HTERT RPE-1 (cell line): ENCODE results near the gene RXFP1.
"Not testable (repeated sequence)": the region's sequence is repeated elsewhere in the genome, so short reads cannot be mapped to it uniquely, and the experiment has no call there.

Experiments used
- in situ Hi-C: fragments of 300-500 bp; cut with MboI; formaldehyde crosslinking; loops from 4 replicates; pipeline ENCODE4 v1.14.3; 2020; ENCODE audit warnings: low sequenced_read_pairs

The RXFP1 gene

DNA sequence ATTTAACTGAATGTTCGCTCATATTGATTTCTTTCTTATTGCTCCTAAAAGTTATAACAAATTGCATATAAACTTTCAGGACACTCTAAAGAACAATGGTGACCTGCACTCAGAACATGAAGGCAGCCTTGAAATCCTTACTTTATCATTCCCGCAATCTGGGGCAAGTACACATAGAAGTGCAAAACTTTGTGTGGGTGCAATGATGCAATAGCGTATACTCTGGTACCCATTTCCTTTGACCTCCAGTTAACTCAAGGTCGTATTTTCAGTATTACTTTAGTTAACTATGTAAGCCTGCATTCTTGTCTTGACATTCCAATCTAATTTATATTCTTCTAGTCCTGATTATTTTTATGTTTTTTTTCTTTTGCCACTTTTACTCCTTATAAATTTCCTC, 85.3 kb downstream of the RXFP1 start:
- in situ Hi-C loops, result no loop called here

DNA sequence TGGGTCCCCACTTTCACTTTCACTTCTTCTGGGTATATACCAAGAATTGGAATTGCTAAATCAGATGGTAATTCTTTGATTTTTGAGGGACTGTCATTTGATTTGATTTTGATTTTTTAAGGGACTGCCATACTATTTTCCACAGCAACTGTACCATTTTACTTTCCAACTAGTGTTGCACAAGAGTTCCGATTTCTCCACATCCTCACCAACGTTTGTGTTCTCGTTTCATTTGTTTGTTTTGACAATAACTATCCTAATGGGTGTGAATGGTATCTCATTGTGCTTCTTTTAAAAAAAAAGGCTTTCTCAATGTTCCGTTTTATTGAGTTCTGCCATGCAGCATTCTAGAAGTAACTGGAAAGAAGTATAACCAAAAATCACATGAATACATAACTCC, 87.4 kb downstream of the RXFP1 start:
- in situ Hi-C loops, result no loop called here

DNA sequence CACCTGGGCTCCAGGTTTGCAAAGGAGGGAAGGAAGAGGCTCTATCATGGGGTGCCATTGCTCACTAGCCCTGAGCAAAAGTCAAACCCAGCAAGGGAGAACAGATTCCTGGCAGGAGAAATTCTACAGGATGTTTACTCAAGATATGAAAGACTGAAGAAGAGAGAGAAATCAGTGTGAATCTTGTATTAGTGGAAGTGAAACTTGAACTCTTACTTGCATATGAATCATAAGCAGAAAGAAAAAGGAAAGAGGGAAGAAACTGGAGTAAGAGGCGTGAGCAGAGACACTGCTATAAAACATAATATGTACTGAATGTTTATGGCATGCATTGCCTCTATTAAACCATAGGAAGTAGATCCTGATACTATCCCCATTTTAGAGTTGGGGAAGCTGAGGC, 89.1 kb downstream of the RXFP1 start:
- in situ Hi-C loops, result no loop called here

DNA sequence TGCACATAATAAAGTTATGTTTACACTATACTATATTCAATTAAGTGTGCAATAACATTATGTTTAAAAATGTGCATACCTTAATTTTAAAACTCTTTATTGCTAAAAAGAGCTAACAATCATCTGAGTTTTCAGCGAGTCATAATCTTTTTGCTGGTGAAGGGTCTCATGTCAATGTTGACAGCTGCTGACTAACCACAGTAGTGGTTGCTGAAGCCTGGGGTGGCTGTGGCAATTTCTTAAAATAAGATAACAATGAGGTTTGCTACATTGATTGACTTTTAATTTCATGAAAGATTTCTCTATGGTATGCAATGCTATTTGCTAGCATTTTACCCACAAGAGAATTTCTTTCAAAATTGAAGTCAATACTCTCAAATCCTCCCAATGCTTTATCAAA, 91.4 kb downstream of the RXFP1 start:
- in situ Hi-C loops, result no loop called here

DNA sequence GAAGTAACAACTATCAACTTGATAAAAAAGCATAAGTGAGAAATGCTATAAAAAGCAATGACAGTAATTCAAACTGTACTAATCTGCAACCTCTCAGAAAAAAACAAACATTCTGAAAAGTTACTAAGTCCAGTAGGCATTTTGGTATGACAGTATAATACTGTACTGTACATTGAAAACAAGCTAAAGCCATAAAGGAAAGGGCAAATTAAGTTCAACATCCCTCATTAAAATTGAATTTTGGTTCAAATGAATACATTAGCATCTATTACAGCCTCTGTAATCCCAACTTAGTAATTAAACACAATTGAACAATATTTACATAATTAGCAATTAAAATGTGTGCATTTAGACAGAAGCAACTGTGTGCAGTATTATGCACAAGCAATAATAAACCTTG, 96.3 kb downstream of the RXFP1 start:
- in situ Hi-C loops, result no loop called here

DNA sequence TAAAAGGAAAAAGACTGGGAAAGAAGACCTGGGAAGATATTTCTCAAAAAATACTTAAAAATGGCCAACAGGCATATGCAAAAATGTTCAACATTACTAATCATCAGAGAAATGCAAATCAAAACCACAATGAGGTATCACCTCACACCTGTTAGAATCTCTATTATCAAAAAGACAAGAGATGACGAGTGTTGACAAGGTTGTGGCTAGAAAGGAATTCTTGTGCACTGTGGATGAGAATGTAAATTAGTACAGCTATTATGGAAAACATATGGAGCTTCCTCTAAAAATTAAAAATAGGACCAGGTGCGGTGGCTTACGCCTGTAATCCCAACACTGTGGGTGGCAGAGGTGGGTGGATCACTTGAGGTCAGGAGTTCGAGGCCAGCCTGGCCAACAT, 100.0 kb downstream of the RXFP1 start:
- in situ Hi-C loops, result no loop called here

DNA sequence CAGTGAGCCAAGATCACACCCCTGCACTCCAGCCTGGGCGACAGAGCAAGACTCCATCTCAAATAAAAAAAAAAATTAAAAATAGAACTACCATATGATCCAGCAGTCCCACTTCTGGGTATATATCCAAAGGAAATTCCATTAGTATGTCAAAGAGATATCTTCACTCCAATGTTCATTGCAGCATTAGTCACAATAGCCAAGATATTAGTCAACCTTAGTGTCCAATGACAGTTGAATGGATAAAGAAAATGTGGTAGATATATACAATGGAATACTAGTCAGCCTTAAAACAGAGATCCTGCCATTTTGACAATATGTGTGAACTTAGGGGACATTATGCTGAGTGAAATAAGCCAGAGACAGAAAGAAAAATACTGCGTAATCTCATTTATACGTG, 100.6 kb downstream of the RXFP1 start:
- in situ Hi-C loops, result no loop called here

DNA sequence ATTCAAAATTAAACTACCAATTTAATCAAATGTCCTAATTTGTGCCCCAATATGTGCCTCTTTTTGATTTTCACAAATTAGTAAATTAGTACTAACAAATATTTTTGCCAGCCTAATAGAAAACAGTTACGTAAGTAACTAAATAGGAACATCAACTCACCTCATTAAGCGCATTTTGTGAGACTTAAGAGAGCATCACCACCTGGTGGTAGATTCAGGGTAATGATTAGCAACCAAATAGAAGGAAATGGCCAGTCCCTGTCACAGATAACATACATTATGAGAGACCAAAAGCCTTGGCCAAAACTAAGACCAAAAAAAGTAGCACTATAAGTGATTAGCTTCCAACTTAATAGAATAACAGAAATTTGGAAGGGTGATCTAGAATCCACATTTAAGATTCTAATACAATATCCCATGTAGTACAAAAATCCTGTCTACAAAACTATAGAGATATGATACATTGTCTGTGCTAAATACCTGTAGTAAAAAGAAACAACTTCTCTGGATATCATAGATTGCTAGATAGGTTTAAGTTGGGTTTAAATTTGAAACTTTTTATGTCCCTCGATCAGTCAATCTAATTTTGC, 103.3 kb downstream of the RXFP1 start:
- in situ Hi-C loops, result no loop called here

DNA sequence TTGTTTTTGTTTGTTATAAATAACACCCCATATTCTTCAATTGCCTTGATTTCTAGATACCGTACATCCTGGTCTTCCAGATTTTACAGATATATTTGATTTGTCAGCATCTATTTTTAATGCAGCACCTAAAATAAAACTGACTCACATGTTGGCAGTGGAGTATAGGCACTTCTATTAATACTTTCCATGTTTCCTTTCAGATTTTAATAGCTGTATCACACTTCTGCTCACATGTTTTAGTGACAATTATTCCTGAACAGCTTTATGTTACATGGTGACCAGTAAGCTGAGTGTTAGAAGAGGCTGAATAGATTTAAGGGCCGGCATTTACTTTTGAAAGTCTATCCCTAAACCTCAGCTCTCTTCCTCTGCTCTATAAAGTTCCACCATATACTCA, 103.9 kb downstream of the RXFP1 start:
- in situ Hi-C loops, result no loop called here

DNA sequence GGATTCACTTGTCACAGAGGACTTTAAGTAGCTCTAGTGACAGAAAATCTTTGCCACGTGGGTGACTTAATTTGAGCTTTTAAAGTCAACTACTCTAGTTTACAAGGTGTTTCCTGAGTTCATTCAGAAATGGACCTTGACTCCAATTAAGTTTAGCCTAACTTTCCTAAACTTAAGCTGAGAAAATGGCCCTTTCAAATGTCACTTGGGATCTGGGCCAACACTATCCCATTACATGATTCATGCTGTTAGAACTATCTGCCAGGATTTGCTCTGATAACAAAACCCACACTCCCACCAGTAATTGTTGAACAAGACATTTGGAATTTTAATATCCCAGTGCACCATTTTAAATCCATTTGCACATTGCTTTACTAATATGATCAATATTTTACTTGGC, 109.2 kb downstream of the RXFP1 start:
- in situ Hi-C loops, result no loop called here

DNA sequence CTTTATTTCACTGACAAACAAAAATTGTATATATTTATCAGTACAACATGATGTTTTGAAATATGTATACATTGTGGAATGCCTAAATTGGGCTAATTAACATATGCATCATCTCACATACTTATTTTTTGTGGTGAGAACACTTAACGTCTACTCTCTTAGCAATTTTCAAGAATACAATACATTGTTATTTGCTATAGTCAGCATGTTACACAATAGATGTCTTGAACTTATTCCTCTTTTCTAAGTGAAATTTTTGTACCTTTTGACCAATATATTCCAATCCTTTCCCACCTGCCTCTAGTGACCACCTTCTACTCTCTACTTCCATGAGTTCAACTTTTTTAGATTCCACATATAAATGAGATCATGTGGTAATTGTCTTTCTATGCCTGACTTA, 114.9 kb downstream of the RXFP1 start:
- in situ Hi-C loops, result no loop called here

DNA sequence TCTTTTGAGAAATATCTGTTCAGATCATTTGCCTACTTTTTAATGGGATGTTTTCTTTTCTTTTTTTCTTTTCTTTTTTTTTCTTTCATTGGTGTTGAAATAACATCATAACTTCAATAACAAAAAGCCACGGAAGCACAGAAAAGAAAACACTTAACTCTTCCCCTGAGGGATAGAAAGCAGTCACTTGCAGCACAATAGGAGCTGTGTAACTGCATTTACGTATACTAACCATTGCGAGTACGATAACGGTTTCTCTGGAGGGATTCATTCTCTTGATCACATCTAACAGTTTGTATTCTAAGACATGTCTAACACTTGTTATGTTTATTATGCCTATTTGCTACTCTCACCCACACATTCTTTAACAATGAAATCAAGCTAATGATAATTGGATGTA, 122.7 kb downstream of the RXFP1 start:
- in situ Hi-C loops, result no loop called here

DNA sequence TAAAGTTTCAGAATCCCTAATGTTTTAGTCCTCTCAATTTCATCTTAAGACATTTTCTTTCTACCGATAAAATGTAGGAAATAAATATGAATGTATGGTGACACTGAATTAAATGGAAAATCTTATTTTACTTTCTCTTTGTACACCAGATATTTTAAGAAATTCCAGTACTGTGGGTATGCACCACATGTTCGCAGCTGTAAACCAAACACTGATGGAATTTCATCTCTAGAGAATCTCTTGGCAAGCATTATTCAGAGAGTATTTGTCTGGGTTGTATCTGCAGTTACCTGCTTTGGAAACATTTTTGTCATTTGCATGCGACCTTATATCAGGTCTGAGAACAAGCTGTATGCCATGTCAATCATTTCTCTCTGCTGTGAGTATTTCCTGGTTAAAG, 123.1 kb downstream of the RXFP1 start:
- in situ Hi-C loops, result no loop called here

DNA sequence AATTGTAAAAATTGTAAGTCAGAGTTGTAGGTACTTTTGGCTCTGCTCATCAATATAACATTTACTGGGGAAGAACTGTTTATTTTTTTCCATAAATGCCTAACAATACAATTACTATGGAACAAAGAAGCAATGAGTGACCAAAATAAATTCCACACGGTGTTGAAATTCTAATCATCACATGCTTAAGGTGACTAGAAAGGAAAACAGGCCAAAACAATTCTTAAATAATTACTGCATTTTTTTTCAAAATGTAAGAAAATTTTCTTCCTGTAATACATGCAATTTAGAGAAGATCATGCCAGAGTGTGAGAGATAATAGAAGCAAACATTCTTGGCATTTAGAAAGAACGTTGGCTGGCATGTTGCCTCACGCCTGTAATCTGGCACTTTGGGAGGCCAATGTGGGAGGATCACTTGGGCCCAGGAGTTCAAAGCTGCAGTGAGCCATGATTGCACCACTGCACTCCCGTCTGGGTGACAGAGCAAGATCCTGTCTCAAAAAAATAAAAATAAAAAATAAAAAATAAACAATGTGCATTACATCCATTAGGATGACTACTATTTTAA, 127.5 kb downstream of the RXFP1 start:
- in situ Hi-C loops, result no loop called here

DNA sequence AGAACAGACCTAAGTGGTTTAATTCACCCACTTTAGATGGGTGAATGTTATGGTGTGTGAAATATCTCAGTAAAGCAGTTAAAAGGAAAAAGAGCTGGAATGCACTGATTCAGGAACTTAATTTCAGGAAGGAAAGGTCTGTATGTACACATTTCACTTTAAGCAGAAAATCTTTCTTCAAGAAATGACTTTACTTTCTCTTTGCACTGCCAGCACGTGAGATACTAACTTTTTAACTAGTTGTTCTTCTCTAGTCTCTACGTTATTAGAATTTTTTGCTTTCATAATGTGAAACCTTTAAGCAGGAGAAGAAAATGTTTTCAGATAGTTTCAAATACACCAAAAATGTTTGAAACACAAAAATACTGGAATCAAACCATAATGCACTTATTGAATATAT, 131.2 kb downstream of the RXFP1 start:
- in situ Hi-C loops, result no loop called here

DNA sequence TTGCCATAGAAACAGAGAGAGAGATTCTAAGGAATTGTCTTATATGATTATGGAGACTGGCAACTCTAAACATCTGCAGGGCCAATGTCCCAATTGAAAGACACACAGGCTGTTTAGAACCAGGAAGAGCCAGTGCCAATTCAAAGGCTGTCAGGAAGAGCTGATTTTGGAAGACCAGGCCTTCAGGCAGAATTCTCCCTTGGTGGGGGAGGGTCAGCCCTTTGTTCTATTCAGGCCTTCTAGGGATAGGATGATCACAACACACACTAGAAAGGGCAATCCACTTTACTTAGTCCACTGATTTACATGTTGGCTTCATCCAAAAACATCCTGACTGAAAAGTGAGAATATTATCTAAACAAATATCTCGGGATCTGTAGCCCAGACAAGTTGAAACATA, 134.8 kb downstream of the RXFP1 start:
- in situ Hi-C loops, result no loop called here

DNA sequence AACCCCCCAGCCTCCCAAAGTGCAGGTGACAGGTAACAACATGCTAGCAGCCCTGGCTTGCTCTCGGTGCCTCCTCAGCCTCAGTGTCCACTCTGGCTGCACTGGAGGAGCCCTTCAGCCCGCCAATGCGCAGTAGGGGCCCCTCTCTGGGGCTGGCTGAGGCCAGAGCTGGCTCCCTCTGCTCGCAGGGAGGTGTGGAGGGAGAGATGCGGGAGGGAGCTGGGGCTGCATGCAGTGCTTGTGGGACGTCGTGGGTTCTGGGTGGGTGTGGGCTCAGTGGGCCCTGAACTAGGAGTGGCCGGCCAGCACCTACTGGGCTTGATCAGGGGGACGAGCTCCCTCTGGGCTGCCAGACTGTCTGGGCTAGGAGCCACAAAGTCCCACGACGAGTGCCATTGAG, 135.6 kb downstream of the RXFP1 start:
- in situ Hi-C loops, result no loop called here

DNA sequence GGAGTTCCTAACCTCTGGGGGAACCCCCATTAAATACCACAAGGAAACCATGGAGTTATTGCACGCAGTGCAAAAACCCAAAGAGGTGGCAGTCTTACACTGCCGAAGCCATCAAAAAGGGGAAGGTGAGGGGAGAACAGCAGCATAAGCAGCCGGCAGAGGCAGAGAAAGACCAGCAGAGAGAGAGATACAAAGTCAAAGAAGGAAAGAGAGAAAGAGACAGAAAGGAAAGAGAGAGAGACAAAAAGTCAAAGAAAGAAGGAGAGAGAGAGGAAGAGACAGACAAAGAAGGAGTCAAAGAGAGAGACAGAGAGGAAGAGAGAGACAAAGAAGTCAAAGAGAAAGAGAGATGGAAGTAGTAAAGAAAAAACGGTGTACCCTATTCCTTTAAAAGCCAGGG, 141.6 kb downstream of the RXFP1 start:
- in situ Hi-C loops, result not testable (repeated sequence)

DNA sequence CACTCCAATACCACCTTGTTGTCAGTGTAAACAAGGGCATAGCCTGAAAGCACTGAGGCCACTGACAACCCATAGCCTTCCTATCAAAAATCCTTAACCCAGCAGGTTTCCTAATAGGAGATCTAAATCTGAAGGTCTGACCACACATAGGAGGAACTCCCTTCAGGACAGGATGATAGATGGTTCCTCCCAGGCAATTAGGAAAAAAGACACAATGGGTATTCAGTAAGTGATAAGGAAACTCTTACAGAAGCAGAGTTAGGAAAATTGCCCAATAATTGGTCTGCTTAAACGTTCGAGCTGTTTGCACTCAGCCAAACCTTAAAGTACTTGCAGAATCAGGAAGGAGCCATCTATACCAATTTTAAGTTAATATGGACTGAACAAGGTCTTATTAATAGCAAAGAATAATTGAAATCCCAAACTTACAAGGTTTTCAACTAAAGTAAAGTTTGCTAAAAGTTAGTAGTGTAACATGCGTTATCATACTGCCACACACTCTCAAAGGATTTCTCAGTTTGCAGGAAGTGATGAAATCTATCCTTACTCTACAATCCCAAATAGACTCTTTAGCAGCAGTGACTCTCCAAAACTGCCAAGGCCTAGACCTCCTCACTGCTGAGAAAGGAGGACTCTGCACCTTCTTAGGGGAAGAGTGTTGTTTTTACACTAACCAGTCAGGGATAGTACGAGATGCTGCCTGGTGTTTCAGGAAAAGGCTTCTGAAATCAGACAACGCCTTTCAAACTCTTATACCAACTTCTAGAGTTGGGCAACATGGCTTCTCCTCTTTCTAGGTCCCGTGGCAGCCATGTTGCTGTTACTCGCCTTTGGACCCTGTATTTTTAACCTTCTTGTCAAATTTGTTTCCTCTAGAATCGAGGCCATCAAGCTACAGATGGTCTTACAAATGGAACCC, 142.3 kb downstream of the RXFP1 start:
- in situ Hi-C loops, result not testable (repeated sequence)

DNA sequence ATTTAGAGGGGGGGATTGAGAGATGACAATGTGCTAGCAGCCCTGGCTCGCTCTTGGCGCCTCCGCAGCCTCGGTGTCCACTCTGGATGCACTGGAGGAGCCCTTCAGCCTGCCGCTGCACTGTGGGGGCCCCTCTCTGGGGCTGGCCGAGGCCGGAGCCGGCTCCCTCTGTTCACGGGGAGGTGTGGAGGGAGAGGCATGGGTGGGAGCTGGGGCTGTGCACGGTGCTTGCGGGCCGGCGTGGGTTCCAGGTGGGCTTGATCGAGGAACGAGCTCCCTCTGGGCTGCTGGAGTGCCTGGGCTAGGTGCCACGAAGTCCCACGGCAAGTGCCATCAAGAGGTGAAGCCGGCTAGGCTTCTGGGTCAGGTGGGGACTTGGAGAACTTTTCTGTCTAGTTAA, 143.1 kb downstream of the RXFP1 start:
- in situ Hi-C loops, result no loop called here

DNA sequence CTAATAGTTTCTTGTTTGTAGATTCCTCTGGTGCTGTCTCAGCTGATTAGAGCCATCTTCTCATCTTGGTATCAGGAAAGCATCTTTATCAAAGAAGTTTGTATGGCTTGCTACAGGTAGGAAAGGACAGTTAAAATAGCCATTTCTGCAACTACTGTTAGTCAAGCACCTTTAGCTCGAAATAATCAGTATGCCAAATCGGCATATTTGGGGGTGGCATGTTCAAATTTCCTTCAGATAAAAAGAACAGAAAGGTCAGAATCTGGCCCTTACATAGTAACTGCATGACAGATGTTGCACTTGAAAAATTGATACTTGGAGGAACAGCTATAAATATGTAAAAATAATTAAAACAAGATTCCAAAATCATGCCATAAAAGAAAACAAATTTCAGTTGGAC, 145.2 kb downstream of the RXFP1 start:
- in situ Hi-C loops, result no loop called here

DNA sequence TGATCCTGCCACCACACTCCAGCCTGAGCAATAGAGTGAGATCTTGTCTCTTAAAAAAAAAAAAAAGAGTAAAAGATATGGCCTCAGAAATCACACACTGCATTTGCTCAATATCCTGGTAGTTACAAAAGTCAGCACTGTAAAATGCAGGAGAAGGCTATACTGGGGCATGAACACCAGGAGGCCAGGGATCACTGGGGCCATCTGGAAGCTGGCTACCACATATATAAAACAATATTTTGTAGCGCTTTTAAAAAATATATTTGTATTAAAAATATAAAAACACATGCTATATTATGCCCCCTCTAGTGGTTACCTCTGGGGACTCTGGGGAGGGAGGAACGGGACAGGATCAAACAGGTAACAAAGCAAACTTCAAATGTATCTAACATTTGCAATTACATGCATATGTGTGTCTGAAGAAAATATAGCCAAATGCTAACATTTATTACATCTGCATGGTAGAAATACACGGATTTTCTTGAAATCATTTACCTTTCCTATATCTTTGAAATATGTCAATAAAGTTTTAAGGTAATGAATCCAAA, 146.0 kb downstream of the RXFP1 start:
- in situ Hi-C loops, result no loop called here
